T-helper 2 cell treated with Interferon-gamma antibody and Interleukin-4, amounts not matched to agents 5 μg/mL and 100 μg/mL, for 36 hours (primary cell): ENCODE results near the gene ADARB1.

Source experiments
- DNase-seq: peaks from one replicate; pipeline ENCODE4 v3.0.0; 2021; ENCODE audit warnings: low spot score
- H3K27ac Mint-ChIP-seq: one replicate; pipeline ENCODE4 v1.8.0; 2021; ENCODE audit warnings: mild to moderate bottlenecking, mixed read lengths
- H3K27me3 Mint-ChIP-seq: one replicate; pipeline ENCODE4 v1.8.0; 2021; ENCODE audit warnings: low read depth, mixed read lengths
- H3K36me3 Mint-ChIP-seq: one replicate; pipeline ENCODE4 v1.8.0; 2021; ENCODE audit warnings: low read depth, mixed read lengths
- H3K4me1 Mint-ChIP-seq: one replicate; pipeline ENCODE4 v1.8.0; 2021; ENCODE audit warnings: low read depth, mixed read lengths
- H3K4me3 Mint-ChIP-seq: one replicate; pipeline ENCODE4 v1.8.0; 2022; ENCODE audit warnings: mild to moderate bottlenecking, moderate library complexity, mixed read lengths
- H3K9me3 Mint-ChIP-seq: one replicate; pipeline ENCODE4 v1.8.0; 2021; ENCODE audit warnings: mixed read lengths

Gene ADARB1

DNA sequence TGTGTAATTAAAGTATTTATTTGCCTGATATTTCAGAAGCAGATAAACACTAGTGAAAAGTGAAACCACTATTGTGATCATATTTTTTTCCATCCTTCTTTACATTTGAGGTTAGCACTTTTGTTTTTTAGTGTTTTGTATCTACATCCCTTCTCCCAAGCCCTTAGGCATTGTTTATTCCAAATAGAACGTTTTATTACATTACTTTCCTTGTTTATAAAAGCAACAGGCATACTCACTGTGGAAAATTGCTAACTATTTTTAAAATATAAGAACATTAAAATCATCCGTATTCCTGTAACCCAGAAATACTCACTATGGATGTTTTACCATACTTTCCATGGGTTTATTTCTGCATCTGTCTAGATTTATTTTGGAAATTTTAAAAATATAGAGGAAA lies 109.5 kb downstream of the ADARB1 start:
- peaks cover 29% of the 10 kb centered on the region for H3K9me3 Mint-ChIP-seq
- H3K4me3 Mint-ChIP-seq: no peak overlapping the region
- peaks cover 71% of the 10 kb centered on the region for H3K36me3 Mint-ChIP-seq
- no peaks in the 10 kb centered on the region for H3K27me3 Mint-ChIP-seq
- DNase-seq: no peak
- no peaks in the 10 kb centered on the region for H3K4me1 Mint-ChIP-seq
- H3K27ac Mint-ChIP-seq: no peak overlapping the region

DNA sequence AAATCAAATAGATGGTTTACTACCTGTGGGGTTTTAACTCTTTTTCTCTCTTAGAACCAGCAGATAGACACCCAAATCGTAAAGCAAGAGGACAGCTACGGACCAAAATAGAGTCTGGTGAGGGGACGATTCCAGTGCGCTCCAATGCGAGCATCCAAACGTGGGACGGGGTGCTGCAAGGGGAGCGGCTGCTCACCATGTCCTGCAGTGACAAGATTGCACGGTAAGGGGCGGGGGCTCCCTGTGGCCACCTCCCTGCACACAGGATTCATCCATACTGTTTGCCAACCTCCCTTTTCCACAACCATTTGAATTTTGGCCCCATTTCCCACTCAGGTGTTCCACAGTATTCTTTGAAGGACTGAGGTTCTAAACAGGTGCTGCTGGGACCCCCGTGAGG lies 110.5 kb downstream of the ADARB1 start:
- H3K27me3 Mint-ChIP-seq: no peaks in the 10 kb centered on the region
- no peak for DNase-seq
- H3K27ac Mint-ChIP-seq: no peak overlapping the region
- peaks cover 79% of the 10 kb centered on the region for H3K36me3 Mint-ChIP-seq
- no peak overlapping the region for H3K4me3 Mint-ChIP-seq
- H3K4me1 Mint-ChIP-seq: no peaks in the 10 kb centered on the region
- peaks cover 39% of the 10 kb centered on the region for H3K9me3 Mint-ChIP-seq

GRCh38 chr21:45186709-45187108 lies 112.3 kb downstream of the ADARB1 start:
- Mint-ChIP-seq H3K4me3 (no peak overlapping the region), H3K36me3 (peaks cover 81% of the 10 kb centered on the region), H3K4me1 (no peaks in the 10 kb centered on the region), H3K27me3 (no peaks in the 10 kb centered on the region), H3K9me3 (peaks cover 47% of the 10 kb centered on the region), H3K27ac (no peak overlapping the region)
- no peak for DNase-seq

- H3K9me3 Mint-ChIP-seq: peaks cover 47% of the 10 kb centered on the region
- H3K36me3 Mint-ChIP-seq: peaks cover 82% of the 10 kb centered on the region
- no peak overlapping the region for H3K4me3 Mint-ChIP-seq
- no peaks in the 10 kb centered on the region for H3K4me1 Mint-ChIP-seq
- H3K27ac Mint-ChIP-seq: no peak overlapping the region
- H3K27me3 Mint-ChIP-seq: no peaks in the 10 kb centered on the region
- no peak for DNase-seq
Measured at GRCh38 chr21:45187646-45188045, 113.3 kb downstream of the ADARB1 start.

- no peaks in the 10 kb centered on the region for H3K4me1 Mint-ChIP-seq
- H3K27me3 Mint-ChIP-seq: no peaks in the 10 kb centered on the region
- H3K36me3 Mint-ChIP-seq: peaks cover 92% of the 10 kb centered on the region
- H3K4me3 Mint-ChIP-seq: no peak overlapping the region
- H3K27ac Mint-ChIP-seq: no peak overlapping the region
- H3K9me3 Mint-ChIP-seq: peaks cover 47% of the 10 kb centered on the region
- no peak for DNase-seq
Measured at GRCh38 chr21:45190013-45190412, 115.6 kb downstream of the ADARB1 start.

- Mint-ChIP-seq H3K27ac (no peak overlapping the region), H3K4me3 (no peak overlapping the region), H3K36me3 (peaks cover 83% of the 10 kb centered on the region), H3K9me3 (peaks cover 31% of the 10 kb centered on the region), H3K4me1 (no peaks in the 10 kb centered on the region), H3K27me3 (no peaks in the 10 kb centered on the region)
- DNase-seq: no peak
Measured at GRCh38 chr21:45192332-45192731, 118.0 kb downstream of the ADARB1 start.

DNA sequence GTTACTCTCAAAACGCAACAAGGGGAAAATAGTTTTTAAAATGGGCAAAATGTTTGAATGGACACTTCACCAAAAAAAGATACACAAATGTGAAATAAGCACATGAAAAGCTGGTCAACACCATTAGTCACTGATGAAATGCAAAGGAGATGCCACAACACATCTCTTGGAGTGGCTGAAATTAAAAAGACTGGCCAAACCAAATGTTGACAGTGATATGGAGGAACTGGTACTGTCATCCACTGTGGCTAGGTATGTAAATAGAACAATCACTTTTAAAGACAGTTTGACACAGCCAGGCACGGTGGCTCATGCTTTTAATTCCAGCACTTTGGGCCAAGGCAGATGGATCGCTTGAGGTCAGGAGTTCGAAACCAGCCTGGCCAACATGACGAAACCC lies 122.2 kb downstream of the ADARB1 start:
- Mint-ChIP-seq H3K27ac (no peak overlapping the region), H3K36me3 (peaks cover 53% of the 10 kb centered on the region), H3K4me1 (peaks cover 10% of the 10 kb centered on the region), H3K27me3 (no peaks in the 10 kb centered on the region), H3K9me3 (no peaks in the 10 kb centered on the region), H3K4me3 (no peak overlapping the region)
- no peak for DNase-seq

DNA sequence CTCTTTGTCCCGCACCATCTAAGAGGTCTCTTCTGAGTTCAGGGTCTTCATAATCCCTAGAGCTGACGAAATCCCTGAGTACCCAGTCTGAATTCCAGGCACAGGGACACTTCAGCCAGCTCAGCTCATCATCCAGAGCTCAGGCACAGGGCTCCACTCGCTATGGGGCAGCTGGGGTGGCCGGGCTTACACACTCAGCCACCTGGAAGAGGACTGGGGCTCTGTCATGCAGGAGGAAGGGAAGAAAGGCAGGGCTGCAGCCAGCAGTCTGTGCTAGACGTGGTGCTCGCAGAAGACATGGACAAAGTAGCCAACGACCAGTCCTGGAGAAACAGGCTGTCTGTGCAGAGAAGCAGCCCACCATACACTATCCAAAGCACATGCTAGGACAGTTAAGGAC lies 124.8 kb downstream of the ADARB1 start:
- Mint-ChIP-seq H3K4me1 (peaks cover 12% of the 10 kb centered on the region), H3K27me3 (no peaks in the 10 kb centered on the region), H3K4me3 (no peak overlapping the region), H3K9me3 (no peaks in the 10 kb centered on the region), H3K27ac (no peak overlapping the region), H3K36me3 (peaks cover 36% of the 10 kb centered on the region)
- no peak for DNase-seq

DNA sequence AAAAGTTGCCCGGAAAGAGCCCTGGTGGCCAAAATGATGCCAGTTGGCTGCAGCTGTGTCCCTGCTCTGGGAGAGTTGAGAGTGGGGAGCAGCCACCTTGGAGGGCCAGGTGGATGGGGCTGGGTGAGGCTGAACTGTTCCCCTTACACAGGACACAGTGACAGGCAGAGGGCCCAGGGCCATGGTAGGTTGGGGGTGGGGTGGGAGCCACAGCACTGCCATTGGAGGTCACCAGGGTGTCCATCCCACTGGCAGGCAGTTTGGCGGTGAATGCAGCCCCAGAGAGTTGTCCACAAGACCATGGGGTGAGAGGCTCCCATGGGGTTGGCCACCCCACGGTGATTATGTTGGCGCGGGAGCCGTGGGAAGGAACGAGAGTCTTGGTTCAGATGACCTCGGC lies 125.7 kb downstream of the ADARB1 start:
- H3K4me3 Mint-ChIP-seq: no peak overlapping the region
- H3K27me3 Mint-ChIP-seq: no peaks in the 10 kb centered on the region
- H3K4me1 Mint-ChIP-seq: peaks cover 12% of the 10 kb centered on the region
- peaks cover 35% of the 10 kb centered on the region for H3K36me3 Mint-ChIP-seq
- peak overlapping the region; percentile 6 for H3K27ac Mint-ChIP-seq
- no peaks in the 10 kb centered on the region for H3K9me3 Mint-ChIP-seq
- DNase-seq: no peak

GRCh38 chr21:45200581-45201296 lies 126.4 kb downstream of the ADARB1 start:
- H3K9me3 Mint-ChIP-seq: no peaks in the 10 kb centered on the region
- no peaks in the 10 kb centered on the region for H3K27me3 Mint-ChIP-seq
- no peak overlapping the region for H3K4me3 Mint-ChIP-seq
- peaks cover 12% of the 10 kb centered on the region for H3K4me1 Mint-ChIP-seq
- DNase-seq: no peak
- no peak overlapping the region for H3K27ac Mint-ChIP-seq
- peaks cover 32% of the 10 kb centered on the region for H3K36me3 Mint-ChIP-seq

- H3K27me3 Mint-ChIP-seq: no peaks in the 10 kb centered on the region
- DNase-seq: no peak
- H3K27ac Mint-ChIP-seq: no peak overlapping the region
- no peaks in the 10 kb centered on the region for H3K9me3 Mint-ChIP-seq
- peaks cover 12% of the 10 kb centered on the region for H3K4me1 Mint-ChIP-seq
- H3K36me3 Mint-ChIP-seq: peaks cover 25% of the 10 kb centered on the region
- no peak overlapping the region for H3K4me3 Mint-ChIP-seq
Measured at GRCh38 chr21:45202344-45202743, 128.0 kb downstream of the ADARB1 start.

- Mint-ChIP-seq H3K27ac (no peak overlapping the region), H3K27me3 (no peaks in the 10 kb centered on the region), H3K4me1 (peaks cover 12% of the 10 kb centered on the region), H3K4me3 (no peak overlapping the region), H3K9me3 (no peaks in the 10 kb centered on the region), H3K36me3 (peaks cover 21% of the 10 kb centered on the region)
- no peak for DNase-seq
Measured at GRCh38 chr21:45202889-45203288, 128.5 kb downstream of the ADARB1 start.

GRCh38 chr21:45203983-45204382 lies 129.6 kb downstream of the ADARB1 start:
- no peaks in the 10 kb centered on the region for H3K27me3 Mint-ChIP-seq
- H3K27ac Mint-ChIP-seq: no peak overlapping the region
- H3K9me3 Mint-ChIP-seq: no peaks in the 10 kb centered on the region
- H3K4me3 Mint-ChIP-seq: no peak overlapping the region
- peaks cover 21% of the 10 kb centered on the region for H3K36me3 Mint-ChIP-seq
- H3K4me1 Mint-ChIP-seq: peaks cover 18% of the 10 kb centered on the region
- no peak for DNase-seq

DNA sequence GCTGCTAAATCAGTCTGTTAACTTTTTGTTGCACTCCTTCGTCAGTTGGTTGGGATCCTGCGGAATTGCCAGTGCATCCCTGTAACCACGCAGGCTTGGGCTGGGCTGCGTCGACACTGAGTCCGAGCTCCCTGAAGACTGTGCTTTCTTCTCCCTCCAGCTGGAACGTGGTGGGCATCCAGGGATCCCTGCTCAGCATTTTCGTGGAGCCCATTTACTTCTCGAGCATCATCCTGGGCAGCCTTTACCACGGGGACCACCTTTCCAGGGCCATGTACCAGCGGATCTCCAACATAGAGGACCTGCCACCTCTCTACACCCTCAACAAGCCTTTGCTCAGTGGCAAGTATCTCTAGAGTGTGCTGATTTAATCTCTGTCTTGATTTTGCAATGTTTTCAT lies 130.0 kb downstream of the ADARB1 start:
- peaks cover 20% of the 10 kb centered on the region for H3K4me1 Mint-ChIP-seq
- H3K27ac Mint-ChIP-seq: no peak overlapping the region
- no peaks in the 10 kb centered on the region for H3K9me3 Mint-ChIP-seq
- H3K4me3 Mint-ChIP-seq: no peak overlapping the region
- DNase-seq: no peak
- H3K27me3 Mint-ChIP-seq: no peaks in the 10 kb centered on the region
- H3K36me3 Mint-ChIP-seq: peaks cover 25% of the 10 kb centered on the region
